ENCODE results near the gene PDE4D. TPM values are rescaled to one million over a fixed set of nuclear protein-coding genes. Genes with fewer than 3 reads are reported as not detected.
A peak's percentile ranks its signal among the peaks of the same experiment; 100 is the strongest.

PDE4D gene
- total RNA-seq, 1 experiment from 2014 or later = 4.9 TPM

DNA sequence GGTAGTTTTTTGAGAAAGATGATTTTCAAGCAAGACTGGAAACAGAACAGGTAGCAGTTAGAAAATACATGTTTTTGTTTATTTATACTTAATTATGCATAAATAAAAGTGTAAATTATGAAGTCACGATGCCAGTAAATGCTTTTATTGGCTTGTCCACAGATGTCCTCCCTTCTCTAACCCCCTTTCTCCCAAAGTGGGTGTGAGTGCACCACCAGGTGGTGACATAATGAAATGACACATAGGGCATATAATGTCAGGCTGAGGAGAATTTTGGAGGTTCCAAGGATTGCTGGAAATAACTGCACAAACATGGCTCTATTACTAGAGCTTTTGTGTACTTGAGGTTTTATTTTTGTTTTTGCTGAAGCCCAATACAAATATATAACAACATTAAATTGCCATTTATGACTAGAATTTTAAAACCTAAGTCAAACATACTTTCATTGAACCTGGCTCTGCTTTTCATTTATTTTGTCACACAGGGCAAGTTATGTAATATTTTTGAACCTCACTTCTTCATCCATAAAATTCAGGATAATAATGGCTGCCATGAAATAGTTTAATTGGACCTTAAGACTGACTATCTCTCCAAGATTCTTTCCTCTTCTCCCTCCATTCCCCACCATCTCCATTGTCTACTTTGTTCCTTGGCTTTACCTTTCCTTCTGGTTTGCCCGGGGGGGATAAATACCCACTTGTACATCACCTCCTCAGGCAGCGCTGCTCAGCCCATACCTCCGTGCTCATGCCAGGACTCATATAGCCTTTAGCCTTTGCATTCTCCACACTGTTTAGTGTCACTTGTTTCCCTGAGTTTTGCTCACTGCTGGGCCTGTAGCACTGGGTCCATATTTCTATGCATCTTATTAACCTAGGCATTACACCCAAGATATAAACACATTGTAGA is 168.8 kb downstream of the PDE4D start:
- in situ Hi-C loops (cut with HindIII; ENCODE audit: low sequenced_read_pairs) = no loop called here
- DNase-seq (ENCODE audit: low spot score) = peak; percentile 14

DNA sequence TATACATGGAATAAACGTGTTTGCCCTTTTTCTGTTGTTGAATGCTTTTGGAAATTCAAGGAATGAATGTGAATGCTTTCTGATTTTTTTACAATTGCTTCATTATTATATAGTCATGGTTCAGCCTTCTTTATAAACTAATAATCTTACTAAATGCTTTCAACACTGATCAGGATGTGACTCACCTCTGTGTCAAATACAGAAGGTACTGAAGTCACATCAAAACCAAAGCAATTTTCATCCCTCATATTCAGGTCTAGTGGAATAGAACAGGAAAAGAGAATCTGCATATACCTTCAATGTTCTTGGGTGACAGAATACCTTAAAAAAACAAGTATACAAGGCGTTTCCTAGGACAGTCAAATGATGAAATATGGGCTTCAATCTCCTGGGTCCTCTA is 170.7 kb downstream of the PDE4D start:
- no peak for DNase-seq (ENCODE audit: low spot score)
- in situ Hi-C loops (cut with HindIII; ENCODE audit: low sequenced_read_pairs) = no loop called here

DNA sequence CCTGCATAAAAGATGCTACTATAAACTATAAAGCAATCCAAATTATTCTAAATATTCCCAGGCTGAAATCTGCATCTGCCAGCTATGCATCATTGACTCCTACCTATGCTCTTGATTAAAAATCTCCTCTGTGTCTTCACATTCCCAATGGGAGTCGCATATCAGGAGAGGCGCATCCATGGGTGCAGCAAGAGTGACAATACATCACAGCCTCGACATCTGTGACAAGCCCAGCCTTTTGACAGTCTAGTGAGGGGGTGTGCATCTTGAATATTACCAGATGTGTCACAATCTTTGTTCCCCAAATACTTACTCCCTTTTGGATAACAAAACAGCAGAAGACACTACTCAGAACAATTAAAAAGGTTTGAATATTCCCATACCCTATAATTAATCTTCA is 171.8 kb downstream of the PDE4D start:
- no peak for DNase-seq (ENCODE audit: low spot score)
- in situ Hi-C loops (cut with HindIII; ENCODE audit: low sequenced_read_pairs) = no loop called here

DNA sequence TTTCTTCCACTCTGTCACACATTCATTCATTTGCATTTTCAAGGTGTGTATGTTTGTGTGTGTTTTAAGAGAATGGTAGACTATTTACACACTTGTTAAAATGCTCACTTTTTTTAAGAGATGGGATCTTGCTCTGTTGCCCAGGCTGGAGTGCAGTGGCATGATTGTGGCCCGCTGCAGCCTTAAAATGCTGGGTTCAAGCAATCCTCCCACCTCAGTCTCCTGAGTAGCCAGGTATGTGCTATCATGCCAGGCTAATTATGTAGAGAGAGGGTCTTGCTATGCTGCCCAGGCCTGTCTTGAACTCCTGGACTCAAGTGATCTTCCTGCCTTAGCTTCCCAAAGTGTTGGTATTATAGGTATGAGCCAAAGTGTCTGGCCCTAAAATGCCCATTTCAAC is 173.5 kb downstream of the PDE4D start:
- in situ Hi-C loops (cut with HindIII; ENCODE audit: low sequenced_read_pairs) = no loop called here
- DNase-seq (ENCODE audit: low spot score) = no peak

DNA sequence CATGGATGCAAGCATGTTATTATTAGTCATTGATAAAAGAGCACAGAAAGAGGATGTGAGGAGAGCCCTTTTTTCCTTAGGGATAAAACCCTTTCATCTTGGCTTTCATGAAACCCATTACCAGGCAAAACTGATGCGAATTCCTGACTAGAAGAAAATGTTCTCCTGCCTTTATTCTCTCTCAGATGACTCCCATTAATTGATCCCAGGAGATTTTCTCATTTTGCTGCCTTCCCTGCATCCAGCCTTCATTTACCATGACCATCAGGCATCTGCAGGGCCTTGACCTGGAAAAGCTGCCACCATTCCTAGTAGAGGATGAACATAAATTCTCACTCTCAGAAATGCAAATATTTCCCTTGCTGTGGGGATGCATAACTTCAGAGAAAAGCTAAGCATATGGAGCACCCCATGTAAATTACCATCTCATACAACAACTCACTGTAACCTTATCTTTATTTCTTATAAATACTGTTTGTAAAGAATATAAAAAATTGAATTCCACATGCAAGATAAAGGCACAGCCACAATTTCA is 176.5 kb downstream of the PDE4D start:
- in situ Hi-C loops (cut with HindIII; ENCODE audit: low sequenced_read_pairs) = no loop called here

DNA sequence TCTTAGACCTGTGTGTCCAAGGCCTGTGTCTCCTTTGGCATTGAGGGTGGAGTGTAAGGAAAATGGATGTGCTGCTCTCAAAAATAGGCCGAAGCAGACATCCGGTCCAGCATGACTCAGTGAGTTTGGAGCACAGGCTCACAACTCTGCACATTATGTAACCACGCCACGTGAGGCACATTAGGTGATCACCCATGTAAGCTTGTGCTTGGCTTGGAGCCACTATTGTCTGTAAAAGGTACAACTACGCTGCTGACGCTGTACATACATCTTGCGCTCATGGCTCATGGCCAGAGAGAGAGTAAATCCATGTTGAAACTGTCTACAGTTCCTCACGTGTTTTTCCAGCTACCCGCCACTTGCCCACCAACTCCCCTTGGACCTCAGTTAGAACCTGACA is 177.5 kb downstream of the PDE4D start:
- DNase-seq (ENCODE audit: low spot score) = no peak
- in situ Hi-C loops (cut with HindIII; ENCODE audit: low sequenced_read_pairs) = no loop called here

More for the DNA sequence above, 176.5 kb downstream of the PDE4D start:
- no peak for DNase-seq (ENCODE audit: low spot score)

DNA sequence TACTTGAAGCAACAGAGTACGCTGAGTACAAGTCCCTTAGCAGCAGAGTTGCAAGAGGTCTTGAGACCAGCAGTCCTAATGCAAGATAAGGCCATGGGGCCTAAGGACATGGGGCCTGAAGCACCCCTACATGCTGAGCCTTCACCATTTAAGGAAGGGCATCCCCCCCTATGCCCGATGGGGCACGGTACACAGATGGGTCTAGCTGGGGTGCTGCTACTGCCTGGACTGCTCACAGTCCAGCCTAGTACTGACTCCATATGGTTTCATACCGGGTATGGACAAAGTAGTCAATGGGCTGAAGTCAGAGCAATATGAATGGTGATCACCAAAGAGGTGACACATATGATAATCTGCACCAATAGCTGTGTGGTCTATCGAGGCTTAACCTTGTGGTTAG is 178.3 kb downstream of the PDE4D start:
- no peak for DNase-seq (ENCODE audit: low spot score)
- in situ Hi-C loops (cut with HindIII; ENCODE audit: low sequenced_read_pairs) = no loop called here

DNA sequence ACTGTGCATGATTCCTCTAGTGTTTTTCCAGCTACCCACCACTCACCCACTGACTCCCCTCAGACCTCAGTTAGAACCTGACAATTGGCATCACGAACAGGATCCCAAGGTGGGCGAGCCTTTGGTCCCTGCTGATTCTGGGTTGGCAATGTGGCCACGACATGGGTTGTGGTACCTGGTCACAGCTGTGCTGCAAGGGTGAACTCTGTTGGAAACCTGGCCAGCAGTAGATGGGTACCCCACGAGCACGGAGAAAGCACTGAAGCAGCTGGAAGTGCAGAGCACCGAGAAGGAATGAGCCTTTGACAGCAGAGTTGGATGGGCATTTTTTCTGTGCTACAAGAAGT is 180.1 kb downstream of the PDE4D start:
- in situ Hi-C loops (cut with HindIII; ENCODE audit: low sequenced_read_pairs) = no loop called here
- DNase-seq (ENCODE audit: low spot score) = no peak

DNA sequence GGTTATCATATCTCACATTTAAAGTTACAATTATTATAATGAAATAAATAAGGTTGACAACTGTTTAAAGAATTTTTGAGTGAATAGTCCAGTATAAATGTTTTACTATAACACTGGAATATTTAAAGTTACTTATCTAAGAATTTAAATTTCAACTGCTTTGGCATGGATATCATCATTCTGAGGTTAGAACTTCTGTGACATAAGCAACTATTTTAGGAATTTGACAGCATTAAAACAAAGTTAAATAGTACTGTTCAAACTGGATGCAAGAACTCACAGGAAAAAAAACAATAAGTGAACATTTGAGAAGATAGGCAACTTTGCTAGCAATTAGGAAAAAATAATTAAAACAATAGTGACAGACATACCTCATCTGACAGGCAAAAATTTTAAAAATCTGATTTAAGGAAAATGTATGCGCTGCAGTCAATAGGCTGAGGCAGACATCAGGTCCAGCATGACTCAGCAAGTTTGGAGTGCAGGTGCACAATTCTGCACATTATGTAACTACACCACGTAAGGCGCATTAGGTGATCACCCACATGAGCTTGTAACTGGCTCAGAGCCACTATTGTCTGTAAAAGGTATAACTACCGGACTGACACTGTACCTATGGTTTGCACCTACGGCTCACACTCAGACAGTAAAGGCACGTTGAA is 180.6 kb downstream of the PDE4D start:
- in situ Hi-C loops (cut with HindIII; ENCODE audit: low sequenced_read_pairs) = no loop called here
- no peak for DNase-seq (ENCODE audit: low spot score)

DNA sequence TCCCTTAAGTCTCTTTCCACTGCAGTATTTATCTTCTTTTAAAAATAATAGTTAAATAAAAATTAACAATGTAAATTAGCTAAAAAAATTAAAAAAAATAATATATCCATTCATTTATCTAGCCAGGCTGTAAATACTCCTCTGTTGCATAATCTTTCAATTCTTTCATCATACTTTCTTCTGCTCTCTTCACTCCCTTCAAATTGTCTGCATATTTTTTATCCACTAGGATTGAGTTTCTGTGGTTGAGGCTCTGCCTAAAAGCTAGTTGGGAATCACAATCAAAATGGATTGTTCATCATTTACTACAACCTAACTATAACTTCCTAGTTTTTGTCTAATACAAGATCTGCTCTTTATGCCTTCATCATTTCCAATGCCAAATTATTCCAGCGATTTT is 182.2 kb downstream of the PDE4D start:
- in situ Hi-C loops (cut with HindIII; ENCODE audit: low sequenced_read_pairs) = no loop called here
- no peak for DNase-seq (ENCODE audit: low spot score)

DNA sequence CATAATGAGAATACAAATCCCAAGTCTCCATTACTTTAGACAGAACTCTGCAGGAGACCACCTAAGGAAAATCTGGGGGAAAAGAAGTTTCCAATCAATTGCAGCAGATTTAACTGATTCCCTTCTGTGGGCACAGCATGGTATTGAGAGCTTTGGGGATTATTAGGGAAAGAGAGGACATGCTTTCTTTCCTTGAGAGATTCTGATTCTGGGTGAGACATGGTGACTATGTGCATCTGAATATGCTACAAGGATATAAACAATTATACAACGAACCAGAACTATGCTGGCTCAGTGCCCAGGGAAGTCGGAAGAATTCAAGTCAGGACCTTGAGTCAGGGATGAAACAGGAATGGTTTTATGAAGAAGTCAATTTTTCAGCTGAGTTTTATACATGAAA is 183.7 kb downstream of the PDE4D start:
- DNase-seq (ENCODE audit: low spot score) = no peak
- in situ Hi-C loops (cut with HindIII; ENCODE audit: low sequenced_read_pairs) = no loop called here

DNA sequence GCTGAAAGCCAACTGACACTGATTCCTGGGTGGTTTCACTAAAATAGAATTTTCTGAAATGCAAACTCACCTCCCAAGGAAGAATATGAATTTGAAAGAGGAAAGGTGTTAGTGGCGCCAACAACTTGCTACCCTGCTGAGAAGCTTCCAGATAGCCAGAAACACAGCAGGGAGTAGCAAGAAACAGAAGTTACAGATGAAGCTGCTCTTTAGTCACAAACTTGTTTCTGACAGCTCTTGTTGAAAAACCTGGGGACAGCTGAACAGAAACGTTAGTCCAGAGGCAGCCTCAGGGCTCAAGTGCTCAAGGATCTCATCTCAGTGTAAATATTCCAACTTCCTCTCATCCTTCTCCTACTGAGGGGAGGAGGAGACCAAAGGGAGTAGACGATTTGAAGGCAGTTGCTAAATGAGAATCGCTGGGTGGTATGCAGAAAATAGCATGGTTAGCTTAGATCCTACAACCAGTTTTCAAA is 184.1 kb downstream of the PDE4D start:
- DNase-seq (ENCODE audit: low spot score) = no peak
- in situ Hi-C loops (cut with HindIII; ENCODE audit: low sequenced_read_pairs) = no loop called here

DNA sequence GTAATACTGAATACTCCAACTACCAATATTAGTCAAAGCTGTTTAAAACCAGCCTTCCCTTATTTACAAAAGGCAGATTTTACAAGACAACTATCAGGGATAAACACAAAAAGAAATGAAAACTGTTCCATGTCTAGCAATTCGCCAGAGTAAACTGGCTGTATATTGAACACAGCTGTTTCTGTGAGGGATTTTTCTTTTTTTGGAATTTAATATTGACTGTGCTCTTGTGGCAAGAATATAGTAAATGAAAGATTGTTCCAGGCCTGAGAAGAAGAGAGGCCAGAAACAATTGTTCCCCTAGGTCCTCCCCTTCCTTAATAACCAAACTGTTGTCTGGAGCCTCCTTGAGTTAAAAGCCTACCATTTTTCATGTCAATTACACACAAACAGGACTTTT is 188.6 kb downstream of the PDE4D start:
- no peak for DNase-seq (ENCODE audit: low spot score)
- in situ Hi-C loops (cut with HindIII; ENCODE audit: low sequenced_read_pairs) = no loop called here

DNA sequence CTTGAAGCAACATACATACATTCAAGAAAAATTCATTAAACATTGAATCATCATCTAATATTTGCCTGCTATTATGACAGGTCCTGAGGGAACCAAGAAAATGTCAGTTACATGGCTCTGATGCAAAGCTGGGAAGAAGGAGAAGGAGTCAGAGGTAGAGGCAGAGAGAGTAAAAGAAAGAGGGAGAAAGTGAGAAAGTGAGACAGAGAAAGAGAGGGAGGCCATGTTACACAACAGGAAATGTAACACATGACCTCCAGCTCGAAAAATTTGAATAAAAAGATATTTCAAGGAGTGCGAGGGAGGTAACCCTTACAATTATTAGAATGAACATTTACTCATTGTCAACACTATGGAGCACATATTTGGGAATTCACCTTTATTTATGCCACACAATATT is 189.7 kb downstream of the PDE4D start:
- in situ Hi-C loops (cut with HindIII; ENCODE audit: low sequenced_read_pairs) = no loop called here
- no peak for DNase-seq (ENCODE audit: low spot score)

DNA sequence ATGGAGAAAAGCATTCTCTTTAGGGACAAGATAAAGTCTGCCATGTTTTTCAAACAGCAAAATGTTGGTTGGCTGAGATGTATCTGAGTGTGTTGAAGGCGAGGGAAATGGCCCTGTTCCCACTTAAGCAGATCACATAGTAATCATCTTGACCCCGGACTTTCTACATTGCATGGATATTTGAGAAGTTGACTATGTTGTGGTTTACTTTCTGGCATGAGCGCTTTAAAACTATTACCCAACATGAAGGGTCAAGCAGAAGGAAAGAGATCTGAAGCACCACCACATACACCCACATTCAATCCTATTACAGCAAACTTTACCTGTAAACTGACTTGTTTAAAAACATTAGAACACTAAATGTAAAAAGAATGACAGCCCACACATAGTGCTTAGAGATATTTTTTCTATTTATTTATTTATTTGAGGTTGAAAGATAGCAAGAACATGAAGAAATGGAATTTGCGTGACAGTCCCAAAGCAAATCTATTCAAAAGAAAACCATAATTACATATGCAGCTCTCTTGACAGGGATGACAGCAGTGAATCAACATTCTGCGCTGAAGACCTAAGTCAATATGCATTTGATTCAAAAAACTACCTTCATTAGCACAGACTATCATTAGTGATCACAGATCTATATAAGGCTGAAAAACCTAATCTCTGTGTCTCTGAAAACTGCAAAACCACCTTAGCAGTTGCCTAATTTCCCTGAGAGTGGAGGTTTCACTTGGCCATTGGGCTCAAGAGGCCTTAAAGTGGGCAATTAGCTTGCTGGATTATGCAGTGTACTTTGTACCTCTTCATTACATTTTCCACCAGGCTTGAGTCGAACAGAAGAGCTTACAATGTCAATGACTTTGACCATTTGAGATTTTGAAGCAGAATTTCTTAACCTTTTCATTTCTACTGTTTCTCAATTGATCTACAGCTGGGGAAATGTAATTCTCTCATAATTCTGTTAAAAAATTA is 195.0 kb downstream of the PDE4D start:
- in situ Hi-C loops (cut with HindIII; ENCODE audit: low sequenced_read_pairs) = no loop called here

DNA sequence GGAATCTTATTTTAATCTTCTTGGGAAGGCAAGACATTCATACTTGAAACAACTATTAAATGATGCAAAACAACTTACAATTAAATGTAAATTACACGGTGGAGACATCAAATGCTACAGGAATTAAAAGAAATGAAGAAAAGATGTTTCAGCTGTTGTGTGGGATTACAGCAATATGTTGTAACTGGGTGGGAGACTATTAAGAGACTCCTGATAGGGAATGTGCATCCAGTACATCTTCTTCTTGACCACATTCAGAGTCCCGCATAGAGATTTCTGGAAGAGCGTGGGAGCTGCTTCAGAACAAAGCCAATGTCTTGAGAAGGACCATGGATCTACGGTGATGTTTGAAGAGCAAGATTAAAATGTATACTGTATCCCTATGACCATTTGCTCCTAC is 199.1 kb downstream of the PDE4D start:
- in situ Hi-C loops (cut with HindIII; ENCODE audit: low sequenced_read_pairs) = no loop called here
- no peak for DNase-seq (ENCODE audit: low spot score)

More for the DNA sequence above, 195.0 kb downstream of the PDE4D start:
- DNase-seq (ENCODE audit: low spot score) = no peak

DNA sequence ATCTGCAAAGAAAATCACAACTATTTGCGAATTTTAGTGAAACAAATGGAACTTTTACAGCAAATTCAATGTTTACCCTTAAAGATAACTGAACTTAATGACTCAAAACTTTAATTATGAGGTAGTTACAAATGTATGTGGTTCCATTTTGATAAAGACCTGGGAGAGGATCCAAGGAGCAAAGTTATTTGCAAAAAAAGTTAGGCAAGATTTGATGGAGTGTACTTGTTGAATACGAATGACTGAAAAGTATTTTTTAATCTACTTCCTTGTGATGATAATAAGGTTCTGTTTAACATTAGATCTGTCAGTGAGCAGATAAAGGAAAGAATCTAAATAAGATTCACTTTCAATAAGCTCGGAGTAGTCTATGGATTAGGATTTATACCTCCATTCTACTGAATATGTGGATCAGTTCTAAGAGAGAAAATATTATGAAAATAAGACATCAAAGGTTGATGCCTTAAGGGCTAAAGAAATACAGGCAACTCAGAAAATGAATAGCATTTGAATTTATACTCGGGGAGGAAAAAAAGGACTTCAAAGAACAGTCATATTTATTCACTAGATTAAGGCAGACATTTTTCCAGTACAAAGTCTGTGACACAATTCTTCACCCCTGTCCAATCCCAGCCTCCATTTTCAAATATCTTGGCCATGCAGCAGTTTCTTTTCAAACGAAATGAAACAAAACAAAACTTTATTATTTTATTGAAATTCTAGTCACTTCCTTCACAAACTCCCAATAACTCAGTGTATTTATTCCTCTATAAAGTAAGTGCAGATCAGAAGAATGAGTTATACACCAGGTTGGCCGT is 199.8 kb downstream of the PDE4D start:
- in situ Hi-C loops (cut with HindIII; ENCODE audit: low sequenced_read_pairs) = no loop called here
- DNase-seq (ENCODE audit: low spot score) = no peak

DNA sequence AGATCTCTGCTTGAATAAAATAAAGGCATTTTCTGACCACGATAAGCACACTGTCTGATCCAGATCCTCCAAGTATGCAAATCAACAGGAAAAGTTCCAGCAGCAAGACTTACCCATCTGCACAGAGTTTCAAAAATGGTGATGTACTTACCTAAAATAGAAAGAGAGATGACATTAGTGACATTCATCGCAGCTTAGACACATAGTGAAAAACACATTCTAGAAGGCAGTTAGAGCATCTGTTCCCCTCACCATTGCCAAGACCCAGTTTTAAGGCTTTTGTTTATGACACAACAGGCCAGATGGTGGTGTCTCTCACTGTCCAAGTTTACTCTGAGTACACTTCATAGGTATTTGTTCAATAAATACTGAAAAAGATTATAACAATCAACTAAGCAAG is 207.7 kb downstream of the PDE4D start:
- in situ Hi-C loops (cut with HindIII; ENCODE audit: low sequenced_read_pairs) = no loop called here
- peak; percentile 72 for DNase-seq (ENCODE audit: low spot score)

DNA sequence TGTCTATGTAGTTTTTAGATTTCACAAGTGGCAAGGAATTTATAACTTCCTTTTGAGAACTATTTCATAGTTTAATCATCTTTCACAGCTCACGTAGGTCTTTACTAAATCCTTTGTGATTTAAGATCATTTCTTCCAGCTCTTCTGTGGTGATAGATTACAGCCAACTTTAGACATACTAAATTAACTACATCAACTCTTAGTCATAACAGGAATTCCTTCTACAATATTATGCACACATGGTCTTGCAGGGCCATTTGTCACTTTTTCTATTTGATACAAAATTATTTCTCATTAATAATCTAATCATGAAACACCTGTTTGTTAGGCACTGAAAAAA is 208.4 kb downstream of the PDE4D start:
- DNase-seq (ENCODE audit: low spot score) = no peak
- in situ Hi-C loops (cut with HindIII; ENCODE audit: low sequenced_read_pairs) = no loop called here
